HG03565 (cell line): Measurements from ENCODE around the gene IL10.
"Not testable (repeated sequence)": the region's sequence is repeated elsewhere in the genome, so short reads cannot be mapped to it uniquely, and the experiment has no call there.

Experiments used
- ATAC-seq: cut with Tn5 transposase; IDR thresholded peaks from one replicate; pipeline ENCODE4 v1.9.1; 2021; ENCODE audit warnings: mild to moderate bottlenecking, moderate library complexity; ENCODE audit not compliant: unreplicated experiment

IL10 gene

GRCh38 chr1:206794294-206794908, 22.1 kb upstream of the IL10 start:
- no peak for ATAC-seq

GRCh38 chr1:206793620-206794019, 21.3 kb upstream of the IL10 start:
- no peak for ATAC-seq

DNA sequence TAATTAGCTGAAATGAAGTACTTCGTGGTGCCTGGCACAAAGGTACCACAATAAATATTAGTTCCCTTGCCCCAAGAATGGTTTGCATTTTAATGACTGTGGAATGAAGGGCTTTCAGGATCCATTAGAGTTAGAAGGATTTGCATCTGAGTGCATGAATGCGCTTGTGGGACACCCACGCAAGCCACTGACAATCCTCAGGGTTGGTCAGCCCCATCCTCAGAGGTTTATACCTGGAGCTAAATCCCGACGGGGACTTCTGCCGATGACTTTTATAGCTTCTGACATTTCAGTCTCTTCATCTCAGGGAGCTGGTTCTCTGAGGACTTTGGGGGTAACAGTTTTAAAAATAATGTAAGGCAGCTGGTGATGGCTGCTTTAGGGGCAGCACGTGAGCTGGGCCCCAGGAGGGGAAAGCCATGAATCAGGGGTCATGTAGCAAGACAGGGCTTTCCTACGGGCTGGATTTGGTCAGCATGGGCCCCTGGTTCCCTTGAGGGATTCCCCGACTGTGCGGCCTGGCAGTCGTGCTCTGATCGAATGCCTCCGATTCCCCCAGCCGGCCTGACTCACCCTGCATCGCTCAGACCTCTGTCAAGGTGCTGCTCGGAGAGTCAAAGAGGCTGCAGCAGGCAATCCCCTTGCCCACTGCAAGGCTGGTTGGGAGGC, 20.8 kb upstream of the IL10 start:
- ATAC-seq = no peak

GRCh38 chr1:206790502-206791250, 18.4 kb upstream of the IL10 start:
- no peak for ATAC-seq

GRCh38 chr1:206788487-206789050, 16.3 kb upstream of the IL10 start:
- no peak for ATAC-seq

DNA sequence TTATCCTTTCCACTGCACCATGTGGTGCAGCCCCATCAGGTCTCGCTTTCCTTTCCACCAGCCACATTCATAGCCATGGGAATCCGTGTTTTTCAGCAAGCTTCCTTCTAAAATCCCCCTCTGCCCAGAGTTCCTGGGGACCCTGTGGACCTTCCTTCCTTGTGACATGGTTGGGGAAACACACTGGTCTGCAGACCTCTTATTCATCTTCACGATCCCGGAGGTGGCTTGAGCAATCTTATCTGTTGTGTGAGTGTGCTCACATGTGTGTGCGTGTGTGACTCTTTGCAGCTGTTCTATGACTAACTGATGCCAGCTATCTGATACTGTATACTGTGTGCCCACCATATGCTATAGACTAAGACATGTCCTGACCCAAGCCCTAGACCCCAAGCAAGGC, 15.6 kb upstream of the IL10 start:
- no peak for ATAC-seq

DNA sequence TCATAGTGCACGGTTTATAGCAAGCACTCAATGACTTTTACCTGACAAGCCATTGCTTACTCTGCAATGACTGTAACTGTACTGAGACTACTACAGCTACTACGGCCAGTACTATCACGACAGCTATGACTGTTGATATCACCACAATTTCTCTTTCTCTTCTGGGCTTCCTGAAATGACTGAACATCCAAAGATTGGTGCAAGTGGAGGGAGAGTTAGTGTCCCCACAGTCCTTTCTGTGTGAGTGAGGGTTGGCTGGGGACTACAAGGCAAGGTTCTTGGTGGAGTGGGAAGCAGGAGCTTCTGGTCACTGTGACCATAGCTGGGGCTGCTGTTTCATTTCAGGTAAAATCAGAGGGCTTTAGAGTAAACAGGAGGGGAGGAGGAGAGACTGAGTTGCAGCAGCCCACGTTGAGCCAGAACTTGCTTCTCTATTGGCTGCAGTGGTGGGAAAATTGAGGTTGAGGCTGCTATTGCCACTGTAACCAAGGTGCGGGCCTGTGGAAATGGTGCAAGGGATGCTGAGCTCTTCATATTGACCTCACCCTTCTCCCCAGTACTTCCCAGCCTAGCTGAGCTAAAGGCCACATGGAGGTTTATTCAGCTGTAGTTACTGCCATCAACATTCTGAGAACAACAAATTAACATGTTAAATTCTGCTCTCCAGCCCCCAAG, 14.1 kb upstream of the IL10 start:
- ATAC-seq = no peak

DNA sequence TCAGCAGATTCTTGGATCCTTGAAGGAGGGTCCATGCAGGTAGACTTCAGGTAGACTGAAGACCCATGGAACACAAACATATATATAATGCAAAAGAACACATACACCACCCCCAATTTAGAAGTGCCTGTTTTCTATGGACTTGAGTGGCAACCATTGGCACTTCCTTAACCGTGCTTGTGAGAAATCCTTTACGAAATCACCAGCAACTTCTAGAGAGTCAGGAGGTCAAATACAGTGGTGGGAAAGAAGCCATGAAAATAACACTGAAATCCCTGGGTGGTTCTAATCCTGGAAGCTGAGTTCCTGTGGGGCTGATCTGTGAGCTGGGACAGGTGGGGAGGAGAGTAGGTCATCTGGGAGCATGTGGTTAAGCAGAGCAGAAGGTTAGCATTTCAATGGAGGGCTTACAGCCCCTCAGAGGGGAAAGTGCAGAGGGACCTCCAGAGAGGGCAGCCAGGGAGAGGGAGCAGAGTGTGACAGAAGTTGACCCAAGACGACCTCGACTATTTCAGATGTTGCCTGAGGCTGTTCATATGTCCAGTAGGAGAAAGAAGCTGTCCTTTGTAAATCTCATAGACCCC, 13.0 kb upstream of the IL10 start:
- no peak for ATAC-seq

DNA sequence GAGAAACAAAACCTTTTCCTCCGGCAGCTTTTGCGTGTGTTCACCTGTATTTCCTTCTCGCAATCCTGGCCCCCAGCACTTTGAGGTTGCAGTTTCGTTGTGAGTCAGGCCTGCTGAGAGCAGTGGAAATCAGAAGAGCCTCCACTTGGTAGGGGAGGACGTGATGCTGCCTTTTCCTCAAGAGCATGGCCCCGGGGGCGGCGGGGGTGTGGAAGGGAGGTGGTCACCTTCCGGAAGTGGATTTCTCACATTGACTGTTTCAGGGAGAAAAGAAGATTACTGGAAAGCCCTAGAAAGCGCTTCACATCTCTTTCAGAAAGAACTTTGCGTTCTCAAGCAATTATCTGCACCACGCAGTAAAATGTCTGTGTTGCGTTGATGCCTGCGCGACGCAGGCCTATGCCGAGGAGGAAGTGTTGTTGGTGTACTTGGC, 12.2 kb upstream of the IL10 start:
- ATAC-seq = peak; percentile 59

DNA sequence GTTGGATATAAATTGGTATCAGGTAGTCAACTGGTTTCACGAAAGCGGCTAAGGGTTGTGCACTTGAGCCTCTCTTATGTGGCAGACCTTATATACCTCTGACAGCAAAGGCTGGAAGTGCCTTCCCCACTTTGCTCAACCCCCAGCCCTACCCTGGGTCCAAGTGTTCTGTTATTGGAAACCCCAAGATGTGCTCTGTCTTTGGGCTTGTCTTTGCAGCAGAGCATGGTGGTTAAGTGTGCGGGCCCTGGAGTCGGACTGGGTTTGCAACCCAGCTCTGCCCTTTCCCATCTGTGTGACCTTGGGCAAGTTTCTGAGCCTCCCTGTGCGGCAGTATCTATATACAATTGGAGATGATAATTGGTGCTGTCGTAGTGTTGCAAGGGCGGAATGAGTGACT, 11.2 kb upstream of the IL10 start:
- no peak for ATAC-seq

DNA sequence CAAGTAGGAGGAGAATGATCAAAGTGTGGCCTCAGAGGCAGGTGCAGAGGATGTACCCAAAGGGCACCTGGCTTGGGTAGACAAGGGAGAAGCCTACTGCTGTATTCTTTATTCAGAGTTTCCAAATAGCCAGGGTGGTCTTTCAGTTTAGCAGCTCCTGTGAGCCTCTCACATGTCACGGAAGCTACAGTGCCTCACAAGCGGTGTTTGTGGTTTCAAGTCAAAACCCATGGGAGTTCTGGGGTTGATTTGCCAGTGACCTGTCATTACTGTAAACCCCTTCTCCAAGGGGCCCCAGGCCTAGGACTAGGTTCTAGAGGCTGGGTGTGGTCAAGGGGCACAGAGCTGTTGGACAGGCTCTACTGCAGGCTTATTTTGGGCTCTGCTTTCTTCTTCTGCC, 10.2 kb upstream of the IL10 start:
- ATAC-seq = peak; percentile 39

- ATAC-seq = no peak
These were observed 7.3 kb upstream of the IL10 start for GRCh38 chr1:206779638-206780037.

- not testable (repeated sequence) for ATAC-seq
These were observed 6.6 kb upstream of the IL10 start for GRCh38 chr1:206778911-206779310.

DNA sequence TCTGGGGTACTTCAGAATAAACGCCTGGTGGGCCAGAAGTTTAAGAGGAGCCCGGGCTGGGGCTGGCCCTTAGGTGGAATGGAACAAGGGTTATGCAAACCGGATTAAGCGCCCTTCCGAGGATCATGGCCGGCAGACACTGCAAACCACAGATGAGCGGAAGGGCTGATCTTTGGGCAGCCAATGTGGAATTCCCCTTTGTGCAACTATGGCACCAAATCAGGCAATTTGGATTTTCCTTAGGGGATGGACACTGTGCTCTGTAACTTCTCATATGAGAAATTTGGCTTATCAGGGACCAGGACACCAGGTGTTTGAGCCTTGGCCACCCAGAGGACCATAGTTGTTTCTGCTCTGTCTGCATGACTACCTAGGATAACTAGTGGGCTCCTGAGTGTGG, 5.7 kb upstream of the IL10 start:
- ATAC-seq = no peak

- no peak for ATAC-seq
These were observed 3.9 kb upstream of the IL10 start for GRCh38 chr1:206776229-206776628.

- ATAC-seq = no peak
These were observed 1.8 kb upstream of the IL10 start for GRCh38 chr1:206774093-206774492.

GRCh38 chr1:206771338-206771692, 979 bp downstream of the IL10 start:
- ATAC-seq = no peak

DNA sequence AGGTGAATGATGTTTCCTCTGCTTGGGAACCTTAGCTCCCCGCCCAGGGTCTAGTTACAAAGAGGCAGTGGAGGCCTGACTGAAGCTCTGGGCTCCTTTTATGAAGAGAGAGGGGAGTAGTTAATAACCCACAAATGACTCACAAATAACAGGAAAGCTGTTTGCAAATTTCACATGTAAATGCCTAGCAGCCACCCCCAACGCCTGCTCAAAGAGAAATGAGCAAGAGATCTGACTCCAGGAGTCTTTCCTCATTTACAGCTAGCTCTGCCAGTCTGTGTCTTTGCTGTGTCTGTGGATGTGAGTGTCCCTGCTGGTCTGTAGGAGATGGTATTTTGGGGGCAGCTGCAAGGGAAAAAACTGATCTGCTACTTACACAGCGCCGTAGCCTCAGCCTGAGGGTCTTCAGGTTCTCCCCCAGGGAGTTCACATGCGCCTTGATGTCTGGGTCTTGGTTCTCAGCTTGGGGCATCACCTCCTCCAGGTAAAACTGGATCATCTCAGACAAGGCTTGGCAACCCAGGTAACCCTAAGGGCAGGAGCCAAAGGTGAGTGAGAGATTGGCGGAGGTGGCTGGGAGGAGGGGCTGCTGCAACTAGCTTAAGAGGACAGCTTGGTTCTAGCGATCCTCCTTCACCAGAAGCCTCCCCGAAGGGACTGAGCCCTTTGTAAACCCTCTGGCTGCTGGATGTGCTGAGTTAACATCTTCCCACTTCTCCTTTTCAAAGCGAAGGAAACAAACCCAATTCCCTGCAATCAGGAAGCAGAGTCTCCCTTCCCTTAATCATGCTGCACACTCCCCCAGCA, 1.6 kb downstream of the IL10 start, which contains the start of gene IL19:
Gene IL19, plus strand, starts transcription at position 243 of the 807 bp plus-strand sequence. CDS start 65,890 bp downstream, outside the sequence.
- ATAC-seq = no peak

GRCh38 chr1:206769304-206769731, 3.0 kb downstream of the IL10 start:
- ATAC-seq = peak; percentile 60
